ENCODE results near the gene ATP11A.

The ATP11A gene

GRCh38 chr13:112742583-112742982 is 52.7 kb downstream of the ATP11A start:
- 92 to 95% methylated on average over 14 of the region's 14 CpGs for WGBS, 2 experiments
- H3K27ac ChIP-seq (ENCODE audit: insufficient read depth, low read depth, low read length, poor library complexity, severe bottlenecking) = no peak overlapping the region
- no peak overlapping the region for H3K4me3 ChIP-seq (ENCODE audit: insufficient read depth, low read depth, low read length)
- H3K9me3 ChIP-seq (ENCODE audit: control insufficient read depth, low read length) = no peaks in the 10 kb centered on the region
- H3K36me3 ChIP-seq (ENCODE audit: control insufficient read depth, insufficient read depth, low read length) = no peaks in the 10 kb centered on the region
- no peaks in the 10 kb centered on the region for H3K4me1 ChIP-seq (ENCODE audit: control insufficient read depth, insufficient read depth, low read length)
- H3K27me3 ChIP-seq (ENCODE audit: control insufficient read depth, insufficient read depth, low read length, poor library complexity, severe bottlenecking) = no peaks in the 10 kb centered on the region

- H3K27me3 ChIP-seq (ENCODE audit: control insufficient read depth, insufficient read depth, low read length, poor library complexity, severe bottlenecking) = no peaks in the 10 kb centered on the region
- H3K27ac ChIP-seq (ENCODE audit: insufficient read depth, low read depth, low read length, poor library complexity, severe bottlenecking) = no peak overlapping the region
- no peaks in the 10 kb centered on the region for H3K4me1 ChIP-seq (ENCODE audit: control insufficient read depth, insufficient read depth, low read length)
- 89 to 90% methylated on average over 12 of the region's 12 CpGs for WGBS, 2 experiments
- no peaks in the 10 kb centered on the region for H3K36me3 ChIP-seq (ENCODE audit: control insufficient read depth, insufficient read depth, low read length)
- no peaks in the 10 kb centered on the region for H3K9me3 ChIP-seq (ENCODE audit: control insufficient read depth, low read length)
- H3K4me3 ChIP-seq (ENCODE audit: insufficient read depth, low read depth, low read length) = no peak overlapping the region
Measured at GRCh38 chr13:112743451-112744167, 53.8 kb downstream of the ATP11A start.

- WGBS, 2 experiments = 77 to 81% methylated on average over 22 of the region's 22 CpGs
- H3K4me3 ChIP-seq (ENCODE audit: insufficient read depth, low read depth, low read length) = no peak overlapping the region
- no peaks in the 10 kb centered on the region for H3K4me1 ChIP-seq (ENCODE audit: control insufficient read depth, insufficient read depth, low read length)
- H3K27ac ChIP-seq (ENCODE audit: insufficient read depth, low read depth, low read length, poor library complexity, severe bottlenecking) = no peak overlapping the region
- H3K9me3 ChIP-seq (ENCODE audit: control insufficient read depth, low read length) = no peaks in the 10 kb centered on the region
- H3K27me3 ChIP-seq (ENCODE audit: control insufficient read depth, insufficient read depth, low read length, poor library complexity, severe bottlenecking) = no peaks in the 10 kb centered on the region
- no peaks in the 10 kb centered on the region for H3K36me3 ChIP-seq (ENCODE audit: control insufficient read depth, insufficient read depth, low read length)
Measured at GRCh38 chr13:112744168-112745021, 54.6 kb downstream of the ATP11A start.

- Histone ChIP-seq H3K4me1 (ENCODE audit: control insufficient read depth, insufficient read depth, low read length) (no peaks in the 10 kb centered on the region), H3K9me3 (ENCODE audit: control insufficient read depth, low read length) (no peaks in the 10 kb centered on the region), H3K4me3 (ENCODE audit: insufficient read depth, low read depth, low read length) (no peak overlapping the region), H3K27me3 (ENCODE audit: control insufficient read depth, insufficient read depth, low read length, poor library complexity, severe bottlenecking) (no peaks in the 10 kb centered on the region), H3K36me3 (ENCODE audit: control insufficient read depth, insufficient read depth, low read length) (no peaks in the 10 kb centered on the region), H3K27ac (ENCODE audit: insufficient read depth, low read depth, low read length, poor library complexity, severe bottlenecking) (no peak overlapping the region)
- WGBS, 2 experiments = 95 to 96% methylated on average over 29 of the region's 29 CpGs
Measured at GRCh38 chr13:112746044-112746443, 56.2 kb downstream of the ATP11A start.

- no peaks in the 10 kb centered on the region for H3K27me3 ChIP-seq (ENCODE audit: control insufficient read depth, insufficient read depth, low read length, poor library complexity, severe bottlenecking)
- no peak overlapping the region for H3K4me3 ChIP-seq (ENCODE audit: insufficient read depth, low read depth, low read length)
- no peaks in the 10 kb centered on the region for H3K9me3 ChIP-seq (ENCODE audit: control insufficient read depth, low read length)
- no peaks in the 10 kb centered on the region for H3K36me3 ChIP-seq (ENCODE audit: control insufficient read depth, insufficient read depth, low read length)
- WGBS, 2 experiments = 92 to 95% methylated on average over 9 of the region's 9 CpGs
- H3K4me1 ChIP-seq (ENCODE audit: control insufficient read depth, insufficient read depth, low read length) = no peaks in the 10 kb centered on the region
- H3K27ac ChIP-seq (ENCODE audit: insufficient read depth, low read depth, low read length, poor library complexity, severe bottlenecking) = no peak overlapping the region
Measured at GRCh38 chr13:112747256-112747655, 57.4 kb downstream of the ATP11A start.

- Histone ChIP-seq H3K9me3 (ENCODE audit: control insufficient read depth, low read length) (no peaks in the 10 kb centered on the region), H3K4me1 (ENCODE audit: control insufficient read depth, insufficient read depth, low read length) (no peaks in the 10 kb centered on the region), H3K27me3 (ENCODE audit: control insufficient read depth, insufficient read depth, low read length, poor library complexity, severe bottlenecking) (no peaks in the 10 kb centered on the region), H3K27ac (ENCODE audit: insufficient read depth, low read depth, low read length, poor library complexity, severe bottlenecking) (no peak overlapping the region), H3K4me3 (ENCODE audit: insufficient read depth, low read depth, low read length) (no peak overlapping the region), H3K36me3 (ENCODE audit: control insufficient read depth, insufficient read depth, low read length) (no peaks in the 10 kb centered on the region)
- 93% methylated on average over 18 of the region's 18 CpGs for WGBS, 2 experiments
Measured at GRCh38 chr13:112748947-112749735, 59.3 kb downstream of the ATP11A start.

GRCh38 chr13:112750570-112750969 is 60.7 kb downstream of the ATP11A start:
- H3K27ac ChIP-seq (ENCODE audit: insufficient read depth, low read depth, low read length, poor library complexity, severe bottlenecking) = no peak overlapping the region
- 88 to 90% methylated on average over 9 to 10 of the region's 10 CpGs for WGBS, 2 experiments
- H3K9me3 ChIP-seq (ENCODE audit: control insufficient read depth, low read length) = no peaks in the 10 kb centered on the region
- no peaks in the 10 kb centered on the region for H3K4me1 ChIP-seq (ENCODE audit: control insufficient read depth, insufficient read depth, low read length)
- no peaks in the 10 kb centered on the region for H3K36me3 ChIP-seq (ENCODE audit: control insufficient read depth, insufficient read depth, low read length)
- no peaks in the 10 kb centered on the region for H3K27me3 ChIP-seq (ENCODE audit: control insufficient read depth, insufficient read depth, low read length, poor library complexity, severe bottlenecking)
- no peak overlapping the region for H3K4me3 ChIP-seq (ENCODE audit: insufficient read depth, low read depth, low read length)

GRCh38 chr13:112751617-112752016 is 61.8 kb downstream of the ATP11A start:
- H3K4me3 ChIP-seq (ENCODE audit: insufficient read depth, low read depth, low read length) = no peak overlapping the region
- no peaks in the 10 kb centered on the region for H3K27me3 ChIP-seq (ENCODE audit: control insufficient read depth, insufficient read depth, low read length, poor library complexity, severe bottlenecking)
- WGBS, 2 experiments = 98 to 99% methylated on average over 7 of the region's 7 CpGs
- H3K9me3 ChIP-seq (ENCODE audit: control insufficient read depth, low read length) = no peaks in the 10 kb centered on the region
- H3K4me1 ChIP-seq (ENCODE audit: control insufficient read depth, insufficient read depth, low read length) = peaks cover 8% of the 10 kb centered on the region
- H3K27ac ChIP-seq (ENCODE audit: insufficient read depth, low read depth, low read length, poor library complexity, severe bottlenecking) = no peak overlapping the region
- H3K36me3 ChIP-seq (ENCODE audit: control insufficient read depth, insufficient read depth, low read length) = no peaks in the 10 kb centered on the region

- Histone ChIP-seq H3K27me3 (ENCODE audit: control insufficient read depth, insufficient read depth, low read length, poor library complexity, severe bottlenecking) (no peaks in the 10 kb centered on the region), H3K27ac (ENCODE audit: insufficient read depth, low read depth, low read length, poor library complexity, severe bottlenecking) (no peak overlapping the region), H3K4me1 (ENCODE audit: control insufficient read depth, insufficient read depth, low read length) (peaks cover 12% of the 10 kb centered on the region), H3K36me3 (ENCODE audit: control insufficient read depth, insufficient read depth, low read length) (no peaks in the 10 kb centered on the region), H3K4me3 (ENCODE audit: insufficient read depth, low read depth, low read length) (no peak overlapping the region), H3K9me3 (ENCODE audit: control insufficient read depth, low read length) (no peaks in the 10 kb centered on the region)
- WGBS, 2 experiments = 92% methylated on average over 16 to 20 of the region's 20 CpGs
Measured at GRCh38 chr13:112752211-112752610, 62.4 kb downstream of the ATP11A start.
